ENCODE data around the gene EYA2.

Gene EYA2

DNA sequence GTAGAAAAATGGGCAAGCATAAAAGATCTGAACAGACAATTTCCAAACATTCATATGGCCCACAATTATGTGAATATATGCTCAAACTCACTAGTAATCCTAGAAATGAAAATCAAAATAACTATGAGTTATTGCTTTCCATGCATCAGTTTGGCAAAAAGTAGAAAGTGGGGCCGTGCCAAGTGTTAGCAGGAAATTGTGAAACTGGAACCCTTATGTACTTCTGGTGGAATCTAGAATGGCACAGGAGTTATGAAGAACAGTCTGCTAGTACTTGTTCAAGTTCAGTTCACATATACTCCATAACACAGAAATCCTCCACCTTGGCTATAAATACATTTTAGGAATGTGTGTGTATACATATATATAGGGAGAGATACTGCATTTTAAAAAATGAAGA is 89.8 kb downstream of the EYA2 start:
- TF ChIP-seq SUZ12 (IDR thresholded peaks at IDR 0.05; ENCODE audit: extremely low read depth, insufficient read depth, insufficient read length) (no peak), YY1 (IDR thresholded peaks at IDR 0.05; ENCODE audit: insufficient read depth, insufficient read length) (no peak), ZNF274 (IDR thresholded peaks at IDR 0.05; ENCODE audit: low read depth, low read length) (no peak)
- Histone ChIP-seq H3K9ac (ENCODE audit: insufficient read length, low read depth) (no peak overlapping the region), H3K36me3 (ENCODE audit: insufficient read depth, insufficient read length, low read length) (no peaks in the 10 kb centered on the region), H3K27me3 (ENCODE audit: insufficient read depth, insufficient read length) (no peaks in the 10 kb centered on the region), H3K9me3 (ENCODE audit: insufficient read depth, low read length) (0 out of 2 replicates have a peak, but pooled peaks cover 8% of the 10 kb centered on the region), H3K4me3 (ENCODE audit: insufficient read length, low read depth) (no peak overlapping the region), H3K4me1 (ENCODE audit: insufficient read depth, insufficient read length) (no peaks in the 10 kb centered on the region)
- DNase-seq (ENCODE audit: low read depth, low spot score) = no peak

DNA sequence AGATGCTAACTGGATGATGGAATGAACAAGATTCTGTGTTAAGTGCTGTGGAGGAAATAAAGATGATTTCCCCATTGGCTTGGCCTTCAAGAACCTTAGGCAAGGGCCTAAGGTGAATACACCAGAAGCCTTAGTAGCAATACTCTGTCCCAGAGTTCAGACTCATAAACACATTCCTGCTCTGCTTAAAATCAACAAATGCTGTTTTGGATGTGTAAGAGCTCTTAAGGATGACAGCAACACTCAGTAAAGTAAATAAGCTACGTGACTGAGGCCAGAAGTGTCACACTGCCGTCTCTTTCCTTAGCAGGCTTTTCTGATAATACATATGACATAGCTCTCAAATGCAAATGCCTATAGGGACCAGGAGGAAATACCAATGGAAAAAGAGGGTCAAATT is 90.6 kb downstream of the EYA2 start:
- TF ChIP-seq YY1 (IDR thresholded peaks at IDR 0.05; ENCODE audit: insufficient read depth, insufficient read length) (no peak), SUZ12 (IDR thresholded peaks at IDR 0.05; ENCODE audit: extremely low read depth, insufficient read depth, insufficient read length) (no peak), ZNF274 (IDR thresholded peaks at IDR 0.05; ENCODE audit: low read depth, low read length) (no peak)
- no peak for DNase-seq (ENCODE audit: low read depth, low spot score)

DNA sequence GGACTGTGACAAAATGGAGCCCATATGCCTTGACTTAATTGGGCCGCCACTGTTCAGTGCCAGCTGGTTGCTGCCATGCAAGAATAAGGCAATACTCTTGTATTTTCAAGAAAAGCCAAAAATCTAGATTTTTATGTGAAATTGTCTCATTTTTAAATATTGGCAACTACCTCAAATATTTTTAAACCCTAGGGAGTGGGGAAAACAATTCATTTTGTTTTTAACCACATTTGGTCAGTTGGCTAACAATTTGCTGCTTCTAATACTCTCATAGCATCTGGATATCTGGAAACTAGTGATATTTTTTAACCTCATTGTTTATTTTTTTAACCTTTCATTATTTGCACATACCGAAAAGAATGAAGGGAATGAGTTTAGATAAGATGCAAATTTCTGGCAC is 91.0 kb downstream of the EYA2 start:
- DNase-seq (ENCODE audit: low read depth, low spot score) = no peak
- no peak for TF ChIP-seq ZNF274 (IDR thresholded peaks at IDR 0.05; ENCODE audit: low read depth, low read length)
- no peak for TF ChIP-seq YY1 (IDR thresholded peaks at IDR 0.05; ENCODE audit: insufficient read depth, insufficient read length)
- no peak for TF ChIP-seq SUZ12 (IDR thresholded peaks at IDR 0.05; ENCODE audit: extremely low read depth, insufficient read depth, insufficient read length)
- no peaks in the 10 kb centered on the region for H3K4me1 ChIP-seq (ENCODE audit: insufficient read depth, insufficient read length)
- H3K27me3 ChIP-seq (ENCODE audit: insufficient read depth, insufficient read length) = no peaks in the 10 kb centered on the region
- H3K36me3 ChIP-seq (ENCODE audit: insufficient read depth, insufficient read length, low read length) = no peaks in the 10 kb centered on the region
- no peak overlapping the region for H3K4me3 ChIP-seq (ENCODE audit: insufficient read length, low read depth)
- 0 out of 2 replicates have a peak, but pooled peaks cover 8% of the 10 kb centered on the region for H3K9me3 ChIP-seq (ENCODE audit: insufficient read depth, low read length)
- no peak overlapping the region for H3K9ac ChIP-seq (ENCODE audit: insufficient read length, low read depth)

More for the DNA sequence above, 90.6 kb downstream of the EYA2 start:
- Histone ChIP-seq H3K36me3 (ENCODE audit: insufficient read depth, insufficient read length, low read length) (no peaks in the 10 kb centered on the region), H3K9ac (ENCODE audit: insufficient read length, low read depth) (no peak overlapping the region), H3K4me1 (ENCODE audit: insufficient read depth, insufficient read length) (no peaks in the 10 kb centered on the region), H3K4me3 (ENCODE audit: insufficient read length, low read depth) (no peak overlapping the region), H3K9me3 (ENCODE audit: insufficient read depth, low read length) (0 out of 2 replicates have a peak, but pooled peaks cover 8% of the 10 kb centered on the region), H3K27me3 (ENCODE audit: insufficient read depth, insufficient read length) (no peaks in the 10 kb centered on the region)

DNA sequence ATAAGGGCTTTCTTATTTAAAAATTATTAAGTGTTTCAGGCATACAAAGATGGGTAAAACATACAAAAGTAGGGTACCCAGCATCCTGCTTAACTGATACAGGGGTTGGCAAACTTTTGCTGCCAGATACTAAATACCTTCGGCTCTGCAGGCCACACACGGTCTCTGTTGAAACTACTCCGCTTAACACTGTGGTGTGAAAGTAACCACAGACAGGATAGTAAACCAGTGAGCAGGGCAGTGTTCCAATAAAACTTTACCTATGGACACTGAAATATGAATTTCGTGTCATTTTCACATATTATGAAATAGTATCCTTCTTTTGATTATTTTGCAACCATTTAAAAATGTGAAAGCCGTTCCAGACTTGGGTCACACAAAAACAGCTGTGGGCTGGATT is 92.4 kb downstream of the EYA2 start:
- Histone ChIP-seq H3K36me3 (ENCODE audit: insufficient read depth, insufficient read length, low read length) (no peaks in the 10 kb centered on the region), H3K9ac (ENCODE audit: insufficient read length, low read depth) (no peak overlapping the region), H3K4me3 (ENCODE audit: insufficient read length, low read depth) (no peak overlapping the region), H3K4me1 (ENCODE audit: insufficient read depth, insufficient read length) (no peaks in the 10 kb centered on the region), H3K27me3 (ENCODE audit: insufficient read depth, insufficient read length) (no peaks in the 10 kb centered on the region), H3K9me3 (ENCODE audit: insufficient read depth, low read length) (0 out of 2 replicates have a peak, but pooled peaks cover 8% of the 10 kb centered on the region)
- no peak for DNase-seq (ENCODE audit: low read depth, low spot score)
- no peak for TF ChIP-seq ZNF274 (IDR thresholded peaks at IDR 0.05; ENCODE audit: low read depth, low read length)
- TF ChIP-seq SUZ12 (IDR thresholded peaks at IDR 0.05; ENCODE audit: extremely low read depth, insufficient read depth, insufficient read length) = no peak
- TF ChIP-seq YY1 (IDR thresholded peaks at IDR 0.05; ENCODE audit: insufficient read depth, insufficient read length) = no peak

DNA sequence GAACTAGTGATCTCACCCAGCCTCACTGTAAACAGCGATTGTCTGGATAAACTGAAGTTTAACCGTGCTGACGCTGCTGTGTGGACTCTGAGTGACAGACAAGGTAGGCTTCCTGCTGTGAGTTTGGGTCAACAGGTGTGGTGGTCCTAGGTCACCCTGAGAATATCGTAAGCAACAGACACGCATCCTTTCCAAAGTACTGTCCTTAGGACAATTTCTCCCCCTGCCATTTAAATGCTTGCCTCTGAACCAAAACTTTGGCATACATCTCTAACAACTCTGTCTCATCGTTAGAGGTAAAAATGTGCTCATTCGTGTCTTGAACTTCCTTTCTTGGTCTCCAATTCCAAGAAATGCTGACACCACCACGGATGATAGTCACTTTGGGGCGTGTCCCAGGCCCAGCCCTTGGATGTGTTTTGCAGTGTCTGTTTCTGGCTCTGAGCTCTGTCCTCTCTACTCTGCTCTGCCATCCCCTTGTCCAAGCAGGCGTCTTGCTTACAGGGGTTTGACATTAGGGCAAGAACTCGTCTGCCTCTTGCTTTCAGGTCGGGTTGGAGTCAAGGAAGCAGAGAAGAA is 95.5 kb downstream of the EYA2 start:
- Histone ChIP-seq H3K36me3 (ENCODE audit: insufficient read depth, insufficient read length, low read length) (no peaks in the 10 kb centered on the region), H3K4me3 (ENCODE audit: insufficient read length, low read depth) (no peak overlapping the region), H3K27me3 (ENCODE audit: insufficient read depth, insufficient read length) (no peaks in the 10 kb centered on the region), H3K4me1 (ENCODE audit: insufficient read depth, insufficient read length) (no peaks in the 10 kb centered on the region), H3K9me3 (ENCODE audit: insufficient read depth, low read length) (no peaks in the 10 kb centered on the region), H3K9ac (ENCODE audit: insufficient read length, low read depth) (no peak overlapping the region)
- TF ChIP-seq SUZ12 (IDR thresholded peaks at IDR 0.05; ENCODE audit: extremely low read depth, insufficient read depth, insufficient read length) (no peak), ZNF274 (IDR thresholded peaks at IDR 0.05; ENCODE audit: low read depth, low read length) (no peak), YY1 (IDR thresholded peaks at IDR 0.05; ENCODE audit: insufficient read depth, insufficient read length) (no peak)
- no peak for DNase-seq (ENCODE audit: low read depth, low spot score)

DNA sequence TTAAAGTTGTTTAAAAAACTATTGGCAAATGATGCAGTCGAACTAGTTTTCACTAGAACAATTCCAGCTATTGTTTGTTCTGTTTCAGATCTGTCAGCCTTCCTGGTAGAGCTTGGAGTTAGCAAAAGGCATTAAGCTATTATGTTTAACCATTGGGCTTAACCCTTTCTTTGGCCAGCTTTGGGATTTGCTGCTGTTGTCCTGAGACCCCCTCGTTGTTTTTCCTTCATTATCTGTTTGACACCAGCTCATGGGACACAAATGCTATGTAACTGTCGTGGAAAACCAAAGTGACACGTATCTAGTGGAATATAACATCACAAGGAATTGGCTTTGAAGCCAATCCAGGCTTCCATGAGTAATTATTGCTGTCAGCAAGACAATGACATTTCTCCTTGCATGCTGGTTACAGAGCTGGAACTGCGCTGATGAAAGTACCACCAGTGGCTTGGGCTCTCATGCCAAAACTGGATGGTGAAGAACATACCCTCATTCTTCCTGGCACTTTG is 96.0 kb downstream of the EYA2 start:
- Histone ChIP-seq H3K36me3 (ENCODE audit: insufficient read depth, insufficient read length, low read length) (no peaks in the 10 kb centered on the region), H3K27me3 (ENCODE audit: insufficient read depth, insufficient read length) (no peaks in the 10 kb centered on the region), H3K4me3 (ENCODE audit: insufficient read length, low read depth) (no peak overlapping the region), H3K9ac (ENCODE audit: insufficient read length, low read depth) (no peak overlapping the region), H3K4me1 (ENCODE audit: insufficient read depth, insufficient read length) (no peaks in the 10 kb centered on the region), H3K9me3 (ENCODE audit: insufficient read depth, low read length) (no peaks in the 10 kb centered on the region)
- TF ChIP-seq ZNF274 (IDR thresholded peaks at IDR 0.05; ENCODE audit: low read depth, low read length) (no peak), YY1 (IDR thresholded peaks at IDR 0.05; ENCODE audit: insufficient read depth, insufficient read length) (no peak), SUZ12 (IDR thresholded peaks at IDR 0.05; ENCODE audit: extremely low read depth, insufficient read depth, insufficient read length) (no peak)
- DNase-seq (ENCODE audit: low read depth, low spot score) = no peak

DNA sequence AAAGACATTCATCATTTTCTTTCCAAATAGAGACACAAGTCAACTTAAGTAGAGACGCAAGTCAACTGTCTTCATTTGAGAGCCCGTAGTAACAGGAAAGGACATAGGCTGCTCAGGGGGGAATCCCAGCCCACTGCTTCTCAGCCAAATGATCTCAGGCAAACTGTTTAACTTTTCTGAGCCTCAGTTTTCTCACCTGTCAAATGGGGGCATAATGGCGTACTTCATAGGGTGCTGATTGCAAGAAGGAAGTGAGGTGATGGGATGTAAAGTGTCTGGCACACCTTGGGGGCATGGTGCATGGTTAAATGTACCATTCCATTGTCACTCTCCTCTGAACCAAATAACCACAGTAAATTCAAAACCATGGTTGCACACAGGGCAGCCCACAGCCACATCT is 96.5 kb downstream of the EYA2 start:
- Histone ChIP-seq H3K9me3 (ENCODE audit: insufficient read depth, low read length) (no peaks in the 10 kb centered on the region), H3K27me3 (ENCODE audit: insufficient read depth, insufficient read length) (no peaks in the 10 kb centered on the region), H3K36me3 (ENCODE audit: insufficient read depth, insufficient read length, low read length) (no peaks in the 10 kb centered on the region), H3K4me1 (ENCODE audit: insufficient read depth, insufficient read length) (no peaks in the 10 kb centered on the region), H3K4me3 (ENCODE audit: insufficient read length, low read depth) (no peak overlapping the region), H3K9ac (ENCODE audit: insufficient read length, low read depth) (no peak overlapping the region)
- TF ChIP-seq YY1 (IDR thresholded peaks at IDR 0.05; ENCODE audit: insufficient read depth, insufficient read length) (no peak), SUZ12 (IDR thresholded peaks at IDR 0.05; ENCODE audit: extremely low read depth, insufficient read depth, insufficient read length) (no peak), ZNF274 (IDR thresholded peaks at IDR 0.05; ENCODE audit: low read depth, low read length) (no peak)
- no peak for DNase-seq (ENCODE audit: low read depth, low spot score)
